AG04450 (cell line): Measurements from ENCODE around the gene PNISR. TPM values are rescaled to one million over a fixed set of nuclear protein-coding genes. Genes with fewer than 3 reads are reported as not detected.

Experiments
- CTCF ChIA-PET: fragments of 300-600, 350-600 bp; formaldehyde crosslinking; extraction: SDS; loops from one replicate; lab custom pipeline; 2022; ENCODE audit warnings: antibody characterized with exemption, inconsistent platforms; lab: Charles Lee
- POLR2A ChIA-PET: fragments of 350-600 bp; formaldehyde crosslinking; extraction: SDS; loops from one replicate; lab custom pipeline; 2021; ENCODE audit warnings: antibody characterized with exemption, inconsistent platforms; lab: Yijun Ruan, JAX
- DNase-seq: peaks from one replicate; pipeline ENCODE4 v3.0.0-alpha.2; 2011; ENCODE audit warnings: low read depth, low spot score
- H3K27ac ChIP-seq: one replicate; pipeline ENCODE4 v1.5.1; 2012; ENCODE audit warnings: low read depth, low read length, control low read depth
- H3K27me3 ChIP-seq: one replicate; pipeline ENCODE4 v1.6.0; 2012; ENCODE audit warnings: low read length; ENCODE audit not compliant: control insufficient read depth, insufficient read depth
- H3K4me3 ChIP-seq: 2 replicates; pipeline ENCODE4 v1.5.1; 2011; ENCODE audit warnings: mild to moderate bottlenecking, low read depth, low read length, control low read depth
- H3K9me3 ChIP-seq: 2 replicates; pipeline ENCODE4 v1.5.1; 2012; ENCODE audit warnings: low read length; ENCODE audit not compliant: control insufficient read depth, insufficient read depth
- CTCF ChIP-seq: IDR thresholded peaks from 2 replicates; pipeline ENCODE4 v1.5.1; 2011; ENCODE audit warnings: low read depth, low read length, control low read depth, inconsistent platforms
- polyA plus RNA-seq: library from polyadenylated mRNA; depleted of rRNA; stranded (reverse); fragments of >200 nt; gene quantifications from 2 replicates; pipeline ENCODE4 v1.2.3, GENCODE V29; 2011

PNISR gene
- polyA plus RNA-seq, 1 experiment = 53.6 TPM

- Histone ChIP-seq H3K27ac (no peak overlapping the region), H3K27me3 (peaks cover 7% of the 10 kb centered on the region), H3K4me3 (no peak overlapping the region), H3K9me3 (no peaks in the 10 kb centered on the region)
- no peak for DNase-seq
- no peak for TF ChIP-seq CTCF
- POLR2A ChIA-PET = no interaction called here
- CTCF ChIA-PET = interaction anchor here (1.2 to 1.3 kb wide), 2 partner anchors 25 to 27 kb away, joined by 3 read pairs; no protein-coding TSS in a partner anchor
Observed at GRCh38 chr6:99356641-99357040, 68.5 kb downstream of the PNISR start.

GRCh38 chr6:99354983-99355382 is 70.1 kb downstream of the PNISR start:
- Histone ChIP-seq H3K9me3 (no peaks in the 10 kb centered on the region), H3K27me3 (peaks cover 11% of the 10 kb centered on the region), H3K4me3 (no peak overlapping the region), H3K27ac (no peak overlapping the region)
- TF ChIP-seq CTCF = no peak
- DNase-seq = no peak
- CTCF ChIA-PET = interaction anchor here (1.3 kb wide), 1 partner anchor 24 kb away, joined by 4 read pairs; no protein-coding TSS in a partner anchor
- POLR2A ChIA-PET = no interaction called here

- no peak overlapping the region for H3K4me3 ChIP-seq
- TF ChIP-seq CTCF = no peak
- H3K9me3 ChIP-seq = no peaks in the 10 kb centered on the region; the same call in 1 of the 2 replicates
- no peak overlapping the region for H3K27ac ChIP-seq
- POLR2A ChIA-PET = interaction anchor here (1.2 kb wide), 1 partner anchor 41 kb away, joined by 3 read pairs; the partner anchor contains the start of gene COQ3
- peaks cover 11% of the 10 kb centered on the region for H3K27me3 ChIP-seq
- peak; percentile 1 for DNase-seq
- CTCF ChIA-PET = interaction anchor here (2.1 kb wide), 1 partner anchor 23 kb away, joined by 14 read pairs; no protein-coding TSS in a partner anchor
Observed at GRCh38 chr6:99353126-99353525, 72.0 kb downstream of the PNISR start.

GRCh38 chr6:99350573-99350972 is 74.5 kb downstream of the PNISR start:
- ChIA-PET CTCF (interaction anchor here (1.1 kb wide), 1 partner anchor 16 kb away, joined by 3 read pairs; no protein-coding TSS in a partner anchor), POLR2A (no interaction called here)
- peaks cover 7% of the 10 kb centered on the region for H3K27me3 ChIP-seq
- H3K27ac ChIP-seq = no peak overlapping the region
- DNase-seq = no peak
- no peak overlapping the region for H3K4me3 ChIP-seq
- H3K9me3 ChIP-seq = no peaks in the 10 kb centered on the region; the same call in 1 of the 2 replicates
- TF ChIP-seq CTCF = no peak
